ENCODE results near the gene CAMK2B.

CAMK2B gene

GRCh38 chr7:44287488-44288380 is 37.7 kb downstream of the CAMK2B start:
- DNase-seq (ENCODE audit: low read depth, low spot score), result no peak

- no peak for DNase-seq (ENCODE audit: low read depth, low spot score)
These were observed 38.5 kb downstream of the CAMK2B start for GRCh38 chr7:44286618-44287487.

- DNase-seq (ENCODE audit: low read depth, low spot score), result no peak
These were observed 39.2 kb downstream of the CAMK2B start for GRCh38 chr7:44286182-44286617.

GRCh38 chr7:44285561-44285960 is 39.8 kb downstream of the CAMK2B start:
- DNase-seq (ENCODE audit: low read depth, low spot score), result no peak

- DNase-seq (ENCODE audit: low read depth, low spot score), result no peak
These were observed 40.4 kb downstream of the CAMK2B start for GRCh38 chr7:44284881-44285541.

- DNase-seq (ENCODE audit: low read depth, low spot score), result no peak
These were observed 41.2 kb downstream of the CAMK2B start for GRCh38 chr7:44284216-44284615.

- DNase-seq (ENCODE audit: low read depth, low spot score), result no peak
These were observed 41.8 kb downstream of the CAMK2B start for GRCh38 chr7:44283381-44284211.

- no peak for DNase-seq (ENCODE audit: low read depth, low spot score)
These were observed 42.7 kb downstream of the CAMK2B start for GRCh38 chr7:44282601-44283171.

- no peak for DNase-seq (ENCODE audit: low read depth, low spot score)
These were observed 43.4 kb downstream of the CAMK2B start for GRCh38 chr7:44281811-44282600.

GRCh38 chr7:44280993-44281721 is 44.2 kb downstream of the CAMK2B start:
- no peak for DNase-seq (ENCODE audit: low read depth, low spot score)

- DNase-seq (ENCODE audit: low read depth, low spot score), result no peak
These were observed 44.8 kb downstream of the CAMK2B start for GRCh38 chr7:44280636-44280992.

GRCh38 chr7:44279731-44280505 is 45.5 kb downstream of the CAMK2B start:
- no peak for DNase-seq (ENCODE audit: low read depth, low spot score)

- no peak for DNase-seq (ENCODE audit: low read depth, low spot score)
These were observed 46.1 kb downstream of the CAMK2B start for GRCh38 chr7:44279286-44279685.

GRCh38 chr7:44278451-44279161 is 46.8 kb downstream of the CAMK2B start:
- DNase-seq (ENCODE audit: low read depth, low spot score), result no peak

GRCh38 chr7:44277851-44278250 is 47.5 kb downstream of the CAMK2B start:
- DNase-seq (ENCODE audit: low read depth, low spot score), result no peak

GRCh38 chr7:44277391-44277790 is 48.0 kb downstream of the CAMK2B start:
- no peak for DNase-seq (ENCODE audit: low read depth, low spot score)

GRCh38 chr7:44276571-44277221 is 48.7 kb downstream of the CAMK2B start:
- DNase-seq (ENCODE audit: low read depth, low spot score), result no peak
